GM18498 (cell line): Measurements from ENCODE around the gene STAT2.

Source experiments
- ATAC-seq: cut with Tn5 transposase; IDR thresholded peaks from one replicate; pipeline ENCODE4 v1.9.1; 2021; ENCODE audit warnings: mild to moderate bottlenecking, moderate library complexity; ENCODE audit not compliant: unreplicated experiment

Gene STAT2

GRCh38 chr12:56297400-56297799 is 62.5 kb downstream of the STAT2 start:
- no peak for ATAC-seq

- ATAC-seq: no peak
Measured at GRCh38 chr12:56296295-56296694, 63.6 kb downstream of the STAT2 start.

GRCh38 chr12:56293795-56294194 is 66.1 kb downstream of the STAT2 start:
- no peak for ATAC-seq
